Epithelial cell of proximal tubule (primary cell): ENCODE measurements around the gene FRYL. TPM values are rescaled to one million over a fixed set of nuclear protein-coding genes. Genes with fewer than 3 reads are reported as not detected.

Experiments used
- DNase-seq: peaks from one replicate; pipeline ENCODE4 v3.0.0-alpha.2; 2011; ENCODE audit warnings: low read depth
- H3K4me3 ChIP-seq: 2 replicates; pipeline ENCODE4 v1.5.1; 2011; ENCODE audit warnings: low read depth, mild to moderate bottlenecking, low read length
- CTCF ChIP-seq: conservative IDR thresholded peaks from 2 replicates; pipeline ENCODE4 v1.5.1; 2012; ENCODE audit warnings: low read depth, mild to moderate bottlenecking, low read length
- total RNA-seq: library from RNA; depleted of rRNA; stranded (reverse); fragments of >200 nt; gene quantifications from 2 replicates; pipeline ENCODE4 v1.2.3, GENCODE V29; 2015

The FRYL gene
- total RNA-seq, 1 donor from 2014 or later: 22.5 TPM

DNA sequence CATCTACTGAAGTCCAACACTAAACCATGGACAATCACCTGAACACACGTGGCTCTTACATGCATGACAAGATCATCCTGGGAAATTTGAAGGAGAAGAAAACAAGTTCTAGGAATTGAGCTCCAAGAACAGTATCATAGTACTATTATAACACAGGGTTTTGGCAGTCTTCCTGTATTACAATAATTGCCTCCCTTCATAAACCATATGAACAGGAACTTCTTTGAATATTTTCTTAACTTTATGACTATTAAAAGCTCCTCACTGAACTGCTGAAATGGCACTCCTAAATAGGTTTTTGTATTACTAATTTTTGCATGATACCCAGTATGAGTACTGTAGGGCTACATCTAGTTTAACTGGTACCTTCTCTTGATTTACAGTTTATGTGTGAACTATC, 160.0 kb downstream of the FRYL start:
- H3K4me3 ChIP-seq: no peak overlapping the region
- TF ChIP-seq CTCF: no peak
- no peak for DNase-seq

- no peak for TF ChIP-seq CTCF
- DNase-seq: no peak
- H3K4me3 ChIP-seq: no peak overlapping the region
These were observed 175.6 kb downstream of the FRYL start for GRCh38 chr4:48604527-48604926.

DNA sequence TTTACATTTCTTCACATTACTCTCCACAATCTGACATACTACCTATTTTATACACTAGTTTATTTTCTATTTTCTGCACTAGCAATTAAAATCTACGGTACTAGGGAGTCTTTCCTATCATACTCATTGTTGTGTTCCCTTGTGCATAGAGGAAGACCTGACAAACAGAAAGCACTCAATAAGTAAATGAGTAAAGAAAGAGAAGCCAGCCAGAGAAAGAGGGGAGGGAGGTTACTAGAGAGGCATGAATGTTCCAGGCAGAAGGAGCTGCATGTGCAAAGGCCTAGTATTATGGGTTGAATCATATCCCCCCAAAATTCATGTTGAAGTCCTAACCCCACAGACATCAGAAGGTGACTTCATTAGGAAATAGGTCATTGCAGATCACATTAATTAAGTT, 176.0 kb downstream of the FRYL start:
- DNase-seq: no peak
- no peak for TF ChIP-seq CTCF
- no peak overlapping the region for H3K4me3 ChIP-seq

- DNase-seq: no peak
- no peak overlapping the region for H3K4me3 ChIP-seq
- no peak for TF ChIP-seq CTCF
These were observed 176.6 kb downstream of the FRYL start for GRCh38 chr4:48603366-48604003.

- TF ChIP-seq CTCF: no peak
- DNase-seq: no peak
- no peak overlapping the region for H3K4me3 ChIP-seq
These were observed 177.3 kb downstream of the FRYL start for GRCh38 chr4:48602763-48603162.

DNA sequence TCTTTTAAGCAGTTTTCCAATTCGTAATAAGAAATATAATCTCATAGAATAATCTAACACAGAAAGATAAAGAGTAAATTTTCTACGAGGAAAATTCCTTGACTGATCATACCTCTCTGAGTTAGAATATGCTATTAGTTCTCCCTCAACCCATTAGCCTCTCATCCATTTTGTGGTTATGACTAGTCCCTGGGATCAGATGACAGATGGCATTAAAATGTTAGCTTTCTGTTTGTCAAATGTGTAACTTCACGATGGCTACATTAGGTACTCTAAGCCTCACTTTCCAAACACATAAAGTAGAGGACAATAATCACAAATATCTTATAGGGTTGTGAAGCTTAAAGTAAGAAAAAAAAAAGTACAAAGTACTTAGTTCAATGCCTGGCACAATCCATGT, 177.9 kb downstream of the FRYL start:
- no peak overlapping the region for H3K4me3 ChIP-seq
- TF ChIP-seq CTCF: no peak
- no peak for DNase-seq

- no peak overlapping the region for H3K4me3 ChIP-seq
- no peak for DNase-seq
- no peak for TF ChIP-seq CTCF
These were observed 183.7 kb downstream of the FRYL start for GRCh38 chr4:48596336-48596735.
